IMR-90 (cell line): Measurements from ENCODE around the gene WWC2. TPM values are rescaled to one million over a fixed set of nuclear protein-coding genes. Genes with fewer than 3 reads are reported as not detected.

Experiments used
- ATAC-seq: fragments of 200-7000 bp; cut with Tn5 transposase; 2 replicates; pipeline ENCODE4 v1.9.1; 2020; ENCODE audit warnings: low read depth, mild to moderate bottlenecking, moderate library complexity
- BruUV-seq: library from RNA; stranded (reverse); fragments of 400-500 nt; replicated peaks from 2 replicates; lab custom pipeline; 2021; lab: Mats Ljungman, UMichigan
- CTCF ChIA-PET: fragments of 300-600 bp; formaldehyde crosslinking; extraction: SDS; loops from one replicate; lab custom pipeline; 2021; ENCODE audit warnings: antibody characterized with exemption; lab: Yijun Ruan, JAX
- POLR2A ChIA-PET: fragments of 300-600 bp; sonication (Branson Sonifier 250); formaldehyde crosslinking; loops from one replicate; lab custom pipeline; 2022; ENCODE audit warnings: antibody characterized with exemption; ENCODE audit not compliant: unreplicated experiment; lab: Charles Lee
- DNase-seq: peaks from one replicate; pipeline ENCODE4 v3.0.0; 2013
- H2AFZ ChIP-seq: replicated peaks from 2 replicates; pipeline ENCODE3; 2013; ENCODE audit warnings: low read length, mild to moderate bottlenecking; ENCODE audit not compliant: poor library complexity
- H2AK5ac ChIP-seq: 2 replicates; pipeline ENCODE4 v1.6.1; 2013; ENCODE audit warnings: low read depth, low read length, inconsistent platforms
- H2AK9ac ChIP-seq: replicated peaks from 2 replicates; pipeline ENCODE3; 2013; ENCODE audit warnings: mild to moderate bottlenecking, low read depth, low read length, moderate library complexity; ENCODE audit not compliant: poor library complexity
- H2BK120ac ChIP-seq: 2 replicates; pipeline ENCODE4 v1.6.1; 2013; ENCODE audit warnings: low read depth, low read length, inconsistent platforms
- H2BK15ac ChIP-seq: 3 replicates; pipeline ENCODE4 v1.6.1; 2013; ENCODE audit warnings: low read depth, low read length, inconsistent platforms
- H2BK20ac ChIP-seq: 2 replicates; pipeline ENCODE4 v1.6.1; 2013; ENCODE audit warnings: low read depth, mild to moderate bottlenecking, inconsistent platforms, low read length, moderate library complexity
- H2BK5ac ChIP-seq: 2 replicates; pipeline ENCODE4 v1.6.1; 2013; ENCODE audit warnings: mild to moderate bottlenecking, low read depth, low read length, inconsistent platforms; ENCODE audit not compliant: poor library complexity, severe bottlenecking
- H3K14ac ChIP-seq: replicated peaks from 2 replicates; pipeline ENCODE4 v1.6.1; 2013; ENCODE audit warnings: low read depth, low read length, inconsistent platforms
- H3K18ac ChIP-seq: 2 replicates; pipeline ENCODE4 v1.6.1; 2013; ENCODE audit warnings: low read depth, low read length, control low read depth
- H3K23ac ChIP-seq: 2 replicates; pipeline ENCODE4 v1.6.1; 2013; ENCODE audit warnings: low read depth, low read length, inconsistent platforms
- H3K27ac ChIP-seq: 2 replicates; pipeline ENCODE4 v1.5.1; 2013; ENCODE audit warnings: mild to moderate bottlenecking, control low read depth, low read length; ENCODE audit not compliant: insufficient read depth
- H3K27me3 ChIP-seq: 2 replicates; pipeline ENCODE4 v1.6.1; 2013; ENCODE audit warnings: low read length; ENCODE audit not compliant: control insufficient read depth, insufficient read depth
- H3K36me3 ChIP-seq: 2 replicates; pipeline ENCODE4 v1.6.1; 2013; ENCODE audit warnings: low read length, mixed read lengths; ENCODE audit not compliant: control insufficient read depth, insufficient read depth
- H3K4ac ChIP-seq: 2 replicates; pipeline ENCODE4 v1.6.1; 2013; ENCODE audit warnings: low read depth, low read length, inconsistent platforms
- H3K4me1 ChIP-seq: 2 replicates; pipeline ENCODE4 v1.6.1; 2013; ENCODE audit warnings: low read length, mixed read lengths; ENCODE audit not compliant: control insufficient read depth, insufficient read depth
- H3K4me2 ChIP-seq: 2 replicates; pipeline ENCODE4 v1.6.1; 2013; ENCODE audit warnings: low read depth, mild to moderate bottlenecking, control low read depth, low read length, moderate library complexity
- H3K4me3 ChIP-seq: 2 replicates; pipeline ENCODE4 v1.5.1; 2013; ENCODE audit warnings: low read depth, mild to moderate bottlenecking, control low read depth, low read length, moderate library complexity; ENCODE audit not compliant: insufficient read depth
- H3K56ac ChIP-seq: 2 replicates; pipeline ENCODE4 v1.6.1; 2013; ENCODE audit warnings: low read length, inconsistent platforms; ENCODE audit not compliant: insufficient read depth; ENCODE audit errors: extremely low read depth
- H3K79me1 ChIP-seq, 2 experiments: 2 replicates each; pipeline ENCODE4 v1.6.1; 2013; ENCODE audit warnings: low read length in 2 of 2, inconsistent platforms in 1 of 2, low read depth in 1 of 2
- H3K9ac ChIP-seq: 2 replicates; pipeline ENCODE4 v1.6.1; 2013; ENCODE audit warnings: low read depth, low read length, control low read depth
- H3K9me1 ChIP-seq: 2 replicates; pipeline ENCODE4 v1.6.1; 2013; ENCODE audit warnings: low read length, inconsistent platforms; ENCODE audit not compliant: insufficient read depth
- H3K9me3 ChIP-seq: 2 replicates; pipeline ENCODE4 v1.6.1; 2013; ENCODE audit warnings: low read length; ENCODE audit not compliant: control insufficient read depth, insufficient read depth
- H4K20me1 ChIP-seq: 2 replicates; pipeline ENCODE4 v1.6.1; 2013; ENCODE audit warnings: low read length, inconsistent platforms; ENCODE audit not compliant: insufficient read depth
- H4K5ac ChIP-seq: 2 replicates; pipeline ENCODE4 v1.6.1; 2013; ENCODE audit warnings: mild to moderate bottlenecking, low read depth, low read length, control low read depth
- H4K8ac ChIP-seq, 2 experiments: 2 replicates each; pipeline ENCODE4 v1.6.1; 2013; ENCODE audit warnings: low read depth in 2 of 2, low read length in 2 of 2, control low read depth in 1 of 2, inconsistent platforms in 1 of 2
- H4K91ac ChIP-seq: 2 replicates; pipeline ENCODE4 v1.6.1; 2013; ENCODE audit warnings: low read depth, low read length, inconsistent platforms; ENCODE audit not compliant: insufficient read depth
- BHLHE40 ChIP-seq: fragments of 150-350 bp; IDR thresholded peaks from 2 replicates; pipeline ENCODE4 v1.6.1; 2016; ENCODE audit warnings: mild to moderate bottlenecking, low read depth, low read length
- CEBPB ChIP-seq: IDR thresholded peaks from 2 replicates; pipeline ENCODE4 v1.6.1; 2012; ENCODE audit warnings: low read depth, low read length, improper control_type of control experiment
- CHD1 ChIP-seq: IDR thresholded peaks from 2 replicates; pipeline ENCODE4 v1.6.1; 2012; ENCODE audit warnings: low read depth, low read length, improper control_type of control experiment
- CTCF ChIP-seq: conservative IDR thresholded peaks from 2 replicates; pipeline ENCODE4 v1.5.1; 2012; ENCODE audit warnings: mild to moderate bottlenecking, low read depth, low read length, improper control_type of control experiment
- ELK1 ChIP-seq: fragments of 150-350 bp; IDR thresholded peaks from 2 replicates; pipeline ENCODE4 v1.6.1; 2016; ENCODE audit warnings: low read depth, mild to moderate bottlenecking, low read length, moderate library complexity, borderline replicate concordance
- MAFK ChIP-seq: IDR thresholded peaks from 2 replicates; pipeline ENCODE4 v1.6.1; 2012; ENCODE audit warnings: low read depth, low read length, improper control_type of control experiment
- NFE2L2 ChIP-seq: fragments of 150-350 bp; IDR thresholded peaks from 2 replicates; pipeline ENCODE4 v1.6.1; 2016; ENCODE audit warnings: low read depth, mild to moderate bottlenecking, low read length
- POLR2A ChIP-seq: IDR thresholded peaks from 2 replicates; pipeline ENCODE4 v1.6.1; 2012; ENCODE audit warnings: mild to moderate bottlenecking, low read depth, low read length
- RAD21 ChIP-seq: IDR thresholded peaks from 2 replicates; pipeline ENCODE4 v1.6.1; 2012; ENCODE audit warnings: low read length, improper control_type of control experiment
- RCOR1 ChIP-seq: IDR thresholded peaks from 2 replicates; pipeline ENCODE4 v1.6.1; 2012; ENCODE audit warnings: mild to moderate bottlenecking, low read length, improper control_type of control experiment; ENCODE audit not compliant: insufficient replicate concordance
- RFX5 ChIP-seq: IDR thresholded peaks from 2 replicates; pipeline ENCODE4 v1.8.0; 2012; ENCODE audit warnings: low read depth, mild to moderate bottlenecking, low read length, moderate library complexity
- SMC3 ChIP-seq: fragments of 150-350 bp; IDR thresholded peaks from 2 replicates; pipeline ENCODE4 v1.6.1; 2016; ENCODE audit warnings: low read depth, mild to moderate bottlenecking, antibody characterized with exemption, low read length, moderate library complexity
- USF2 ChIP-seq: fragments of 150-350 bp; IDR thresholded peaks from 2 replicates; pipeline ENCODE4 v1.6.1; 2017; ENCODE audit warnings: mild to moderate bottlenecking, antibody characterized with exemption, low read length, low read depth
- WGBS, 2 experiments: methylation state at CpG; one replicate each; pipeline versions ENCODE4 v1.1.5 to v1.1.7; 2013; ENCODE audit warnings: missing lambda C conversion rate in 2 of 2; ENCODE audit not compliant: insufficient read length in 1 of 2; ENCODE audit errors: extremely low coverage in 2 of 2; 5-methylcytosine and 5-hydroxymethylcytosine counted together
- dilution Hi-C: fragments of 300-500 bp; cut with HindIII; formaldehyde crosslinking; loops from one replicate; pipeline ENCODE4 v1.14.3; 2018; ENCODE audit warnings: low sequenced_read_pairs; ENCODE audit not compliant: unreplicated experiment
- in situ Hi-C: fragments of 300-500 bp; cut with MboI; formaldehyde crosslinking; loops from 3 replicates; pipeline ENCODE4 v1.14.3; 2019; ENCODE audit warnings: low sequenced_read_pairs, inconsistent platforms, mixed read lengths
- intact Hi-C: fragments of 100-400 bp; cut with micrococcal nuclease; formaldehyde crosslinking; loops from 2 replicates; pipeline ENCODE4 v1.10.0; 2022
- polyA plus RNA-seq, 3 experiments: library from polyadenylated mRNA; depleted of rRNA; stranded (reverse); fragments of >200 nt; gene quantifications; 2 replicates each; pipeline ENCODE4 v1.2.3, GENCODE V29; 2012; ENCODE audit warnings: low replicate concordance in 1 of 3
- total RNA-seq: library from RNA; depleted of rRNA; stranded (reverse); fragments of >200 nt; gene quantifications from 2 replicates; pipeline ENCODE4 v1.2.3, GENCODE V29; 2012

The WWC2 gene
- total and polyA plus RNA-seq, 2 of the 4 experiments (the other 2 are of a cell fraction), result 26.6 to 27.4 TPM

DNA sequence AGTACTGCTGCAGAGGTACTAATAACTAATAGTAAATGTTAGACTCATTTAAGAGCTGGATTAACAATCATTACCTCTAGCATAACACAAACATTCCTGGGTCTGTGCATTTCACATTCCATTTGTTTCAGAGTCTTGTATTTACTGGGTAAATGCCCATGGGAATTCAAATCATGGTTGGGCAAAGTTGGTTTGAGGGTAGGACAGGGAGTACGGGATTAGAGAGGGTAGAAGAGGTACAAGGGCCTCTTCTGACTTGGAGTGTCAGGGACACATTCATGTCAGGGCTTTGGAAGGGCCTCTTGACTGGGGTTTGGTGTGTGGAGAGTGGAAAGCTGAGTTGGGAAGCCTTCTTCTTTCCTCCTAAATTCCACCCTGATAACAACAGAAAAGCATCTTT is 65.9 kb downstream of the WWC2 start (continued):
- no peak for TF ChIP-seq CEBPB

DNA sequence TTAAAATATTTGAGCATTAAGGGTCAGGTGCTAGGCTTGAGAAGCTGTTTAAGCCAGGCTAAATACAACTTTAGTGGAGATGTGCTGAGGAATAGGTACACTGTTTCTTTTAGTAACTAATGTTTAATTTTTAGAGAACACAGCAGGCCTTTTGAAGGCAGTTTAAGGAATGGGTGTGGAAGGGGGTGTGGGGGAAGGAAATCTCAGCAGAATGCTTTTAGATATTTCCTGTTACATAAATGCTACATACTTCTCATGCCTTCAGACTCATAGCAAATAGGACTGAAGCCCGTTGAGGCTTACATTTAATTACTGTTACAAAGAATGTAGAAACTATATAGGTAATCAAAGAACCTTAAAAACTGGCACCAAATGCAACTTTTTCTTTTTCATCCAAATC is 66.3 kb downstream of the WWC2 start:
- no peaks in the 10 kb centered on the region for H3K36me3 ChIP-seq
- peak overlapping the region; percentile 77 for H2BK120ac ChIP-seq
- intact Hi-C loops (loop anchor here (2.0 kb wide), 1 partner anchor 47 kb away; no protein-coding TSS in a partner anchor), in situ Hi-C loops (no loop called here), dilution Hi-C loops (no loop called here)
- H4K5ac ChIP-seq, result peak overlapping the region; percentile 62; the same call in 1 of the 2 replicates
- no peak overlapping the region for H2AK9ac ChIP-seq
- peak overlapping the region; percentile 93; the same call in 2 of the 3 replicates for H2BK15ac ChIP-seq
- peak overlapping the region; percentile 65; the same call in 1 of the 2 replicates for H2AK5ac ChIP-seq
- peak overlapping the region; percentile 81; the same call in 1 of the 2 replicates for H3K18ac ChIP-seq
- H3K79me1 ChIP-seq, result peaks cover 39 to 68% of the 10 kb centered on the region in 2 experiments
- no peak overlapping the region for H2AFZ ChIP-seq
- peak overlapping the region; percentile 90; the same call in 1 of the 2 replicates for H4K91ac ChIP-seq
- H3K14ac ChIP-seq, result peak overlapping the region; percentile 20; the same call in 1 of the 2 replicates
- H4K8ac ChIP-seq, result peak overlapping the region in 1 of 2 experiments; percentile 81; a peak in 2 of 4 replicates
- peaks cover 17% of the 10 kb centered on the region for H3K4me1 ChIP-seq
- H4K20me1 ChIP-seq, result peaks cover 7% of the 10 kb centered on the region; the same call in 1 of the 2 replicates
- H3K9me1 ChIP-seq, result peaks cover 6% of the 10 kb centered on the region
- peak overlapping the region; percentile 69 for H2BK20ac ChIP-seq
- H3K4me2 ChIP-seq, result peak overlapping the region; percentile 64
- DNase-seq (peak; percentile 51), ATAC-seq (peak; percentile 91)
- peak overlapping the region; percentile 69; the same call in 1 of the 2 replicates for H3K56ac ChIP-seq
- no peaks in the 10 kb centered on the region for H3K27me3 ChIP-seq
- H3K23ac ChIP-seq, result peak overlapping the region; percentile 12; the same call in 1 of the 2 replicates
- peak overlapping the region; percentile 83 for H2BK5ac ChIP-seq
- CTCF ChIA-PET, result interaction anchor here (1.2 kb wide), 1 partner anchor 97 kb away, joined by 3 read pairs; no protein-coding TSS in a partner anchor
- H3K4ac ChIP-seq, result peak overlapping the region; percentile 71; the same call in 1 of the 2 replicates
- POLR2A ChIA-PET, result interaction anchor here (0.5 kb wide), 1 partner anchor 313 kb away, joined by 12 read pairs; no protein-coding TSS in a partner anchor
- peak overlapping the region; percentile 90; the same call in 1 of the 2 replicates for H3K27ac ChIP-seq
- no peak overlapping the region; the same call in 1 of the 2 replicates for H3K9ac ChIP-seq
- no peak overlapping the region for H3K4me3 ChIP-seq
- H3K9me3 ChIP-seq, result no peaks in the 10 kb centered on the region
- no TSS peak for BruUV-seq
- no CpG with 5 or more reads among the region's 1 CpG for WGBS, 2 experiments
- TF ChIP-seq USF2 (no peak), ELK1 (no peak), MAFK (no peak), CTCF (no peak), CHD1 (no peak), RFX5 (no peak), NFE2L2 (no peak), BHLHE40 (no peak), RCOR1 (no peak), CEBPB (no peak), POLR2A (no peak), SMC3 (no peak), RAD21 (no peak)
